Dermis blood vessel endothelial cell (primary cell): ENCODE results near the gene TPCN1. TPM values are rescaled to one million over a fixed set of nuclear protein-coding genes. Genes with fewer than 3 reads are reported as not detected.

Experiments used
- DNase-seq: peaks from one replicate; pipeline ENCODE4 v3.0.0; 2010
- total RNA-seq: library from RNA; depleted of rRNA; stranded (reverse); fragments of >200 nt; gene quantifications from 2 replicates; pipeline ENCODE4 v1.2.3, GENCODE V29; 2014

TPCN1 gene
- total RNA-seq, 1 donor from 2014 or later: 11.2 TPM

- no peak for DNase-seq
These were observed 125.8 kb downstream of the TPCN1 start for GRCh38 chr12:113347107-113347506.

GRCh38 chr12:113347892-113348291, 126.6 kb downstream of the TPCN1 start:
- DNase-seq: no peak

Other genes with a start within 250 kb of the TPCN1 start
- 7.5 and 8.4 TPM in 2 replicates for gene OAS2, start 242.9 kb upstream of the TPCN1 start, total RNA-seq
- gene DTX1, start 164.7 kb upstream of the TPCN1 start, total RNA-seq: 1.7 and 1.9 TPM in 2 replicates
- under 0.01 and 0.05 TPM in 2 replicates for gene RASAL1, start 85.7 kb upstream of the TPCN1 start, total RNA-seq
- gene CFAP73, start 71.7 kb upstream of the TPCN1 start, total RNA-seq: not detected in 2 replicates
- 44.7 and 49.0 TPM in 2 replicates for gene DDX54, start 36.0 kb upstream of the TPCN1 start, total RNA-seq
- 25.0 and 28.3 TPM in 2 replicates for gene RITA1, start 35.7 kb upstream of the TPCN1 start, total RNA-seq
- 21.7 and 25.2 TPM in 2 replicates for gene SLC8B1, start 113.6 kb downstream of the TPCN1 start, total RNA-seq
- 31.7 and 43.9 TPM in 2 replicates for gene PLBD2, start 137.1 kb downstream of the TPCN1 start, total RNA-seq
- gene SDS, start 182.4 kb downstream of the TPCN1 start, total RNA-seq: not detected in 2 replicates
- gene SDSL, start 200.9 kb downstream of the TPCN1 start, total RNA-seq: 2.4 and 3.3 TPM in 2 replicates